ENCODE results near the gene DENND1A. TPM values are rescaled to one million over a fixed set of nuclear protein-coding genes. Genes with fewer than 3 reads are reported as not detected.
A peak's percentile ranks its signal among the peaks of the same experiment; 100 is the strongest.

DENND1A gene
- total and polyA plus RNA-seq, 2 of the 13 experiments (the other 11 are each of a cell fraction or from before 2014, with no cell fraction given) = 14.8 to 30.1 TPM

- TF ChIP-seq NFIC (IDR thresholded peaks at IDR 0.05; ENCODE audit: low read length) (0 out of 2 replicates have a peak, but pooled peaks have one; percentile 27), NR2F1 (CRISPR knock-in tag; IDR thresholded peaks at IDR 0.05) (peak; percentile 33 to 62; a peak in 3 of 4 replicates), FLYWCH1 (CRISPR knock-in tag; IDR thresholded peaks at IDR 0.05) (no peak), CERS6 (CRISPR knock-in tag; IDR thresholded peaks at IDR 0.05) (no peak), CREM (IDR thresholded peaks at IDR 0.05) (peak; percentile 15; the same call in 1 of the 2 replicates), CREM (CRISPR knock-in tag; IDR thresholded peaks at IDR 0.05) (no peak), WIZ (CRISPR knock-in tag; IDR thresholded peaks at IDR 0.05) (no peak), RELA (CRISPR knock-in tag; IDR thresholded peaks at IDR 0.05) (no peak), NAIF1 (CRISPR knock-in tag; IDR thresholded peaks at IDR 0.05; ENCODE audit: borderline replicate concordance) (no peak), DZIP1 (CRISPR knock-in tag; IDR thresholded peaks at IDR 0.05) (no peak), TRAFD1 (CRISPR knock-in tag; IDR thresholded peaks at IDR 0.05; ENCODE audit: borderline replicate concordance) (no peak), ZNF333 (CRISPR knock-in tag; IDR thresholded peaks at IDR 0.05; ENCODE audit: borderline replicate concordance) (no peak), HNF4A (CRISPR knock-in tag; IDR thresholded peaks at IDR 0.05) (0 out of 2 replicates have a peak, but pooled peaks have one; percentile 17), FOXP4 (CRISPR knock-in tag; IDR thresholded peaks at IDR 0.05) (no peak), SAP130 (CRISPR knock-in tag; IDR thresholded peaks at IDR 0.05; ENCODE audit: low read depth) (no peak), ZNF691 (CRISPR knock-in tag; IDR thresholded peaks at IDR 0.05; ENCODE audit: borderline replicate concordance, low read depth) (no peak), PITX1 (CRISPR knock-in tag; IDR thresholded peaks at IDR 0.05) (peak; percentile 76), SRY (CRISPR knock-in tag; IDR thresholded peaks at IDR 0.05) (no peak), PREB (CRISPR knock-in tag; IDR thresholded peaks at IDR 0.05) (no peak), TCF7 (IDR thresholded peaks at IDR 0.05; ENCODE audit: low read depth) (peak; percentile 61), MLLT10 (CRISPR knock-in tag; IDR thresholded peaks at IDR 0.05) (no peak)
Measured at GRCh38 chr9:123861086-123861755, 68.7 kb downstream of the DENND1A start (continued).
